Lower leg skin (tissue), 3 donors: ENCODE results near the gene SLC9A3.

Source experiments
- CTCF ChIP-seq, 3 donors: fragments of 450-650 bp; IDR thresholded peaks; one replicate each; pipeline ENCODE4 v1.5.1; 2016; ENCODE audit warnings: antibody characterized with exemption in 3 of 3, mild to moderate bottlenecking in 3 of 3, moderate library complexity in 2 of 3
- POLR2A ChIP-seq, 2 donors: fragments of 450-650 bp; IDR thresholded peaks; one replicate each; pipeline ENCODE4 v1.6.1; 2016 to 2017; ENCODE audit warnings: antibody characterized with exemption in 2 of 2, mild to moderate bottlenecking in 1 of 2, moderate library complexity in 1 of 2

- TF ChIP-seq CTCF (IDR thresholded peaks at IDR 0.05) (no peak), POLR2A (IDR thresholded peaks at IDR 0.05) (no peak)
Measured at GRCh38 chr5:546376-546908, 22.2 kb upstream of the SLC9A3 start.
